UCSD-AML1 (cell line): ENCODE results near the gene PGPEP1.

Experiments used
- DNase-seq: peaks from one replicate; lab custom pipeline; 2025; ENCODE audit not compliant: unreplicated experiment; lab: John Stamatoyannopoulos, UW

The PGPEP1 gene

GRCh38 chr19:18340190-18340989 is at the start of gene PGPEP1:
Gene PGPEP1, plus strand, starts transcription at chr19:18340598. Its CDS starts 84 bp downstream, at chr19:18340682.
- DNase-seq = peak; percentile 76

- no peak for DNase-seq
Measured at GRCh38 chr19:18291019-18291524, 49.3 kb upstream of the PGPEP1 start.

- DNase-seq = peak; percentile 94
Measured at GRCh38 chr19:18291590-18292461, 48.6 kb upstream of the PGPEP1 start.

- DNase-seq = no peak
Measured at GRCh38 chr19:18292462-18292809, 48.0 kb upstream of the PGPEP1 start.

GRCh38 chr19:18292810-18293641 is 47.4 kb upstream of the PGPEP1 start:
- peak; percentile 90 for DNase-seq

- no peak for DNase-seq
Measured at GRCh38 chr19:18293642-18294466, 46.5 kb upstream of the PGPEP1 start.

- no peak for DNase-seq
Measured at GRCh38 chr19:18294467-18294864, 45.9 kb upstream of the PGPEP1 start.

GRCh38 chr19:18295034-18295451 is 45.4 kb upstream of the PGPEP1 start:
- DNase-seq = no peak

- DNase-seq = no peak
Measured at GRCh38 chr19:18297308-18297707, 43.1 kb upstream of the PGPEP1 start.

GRCh38 chr19:18298601-18299000 is 41.8 kb upstream of the PGPEP1 start:
- no peak for DNase-seq

GRCh38 chr19:18299654-18300053 is 40.7 kb upstream of the PGPEP1 start:
- DNase-seq = no peak

- no peak for DNase-seq
Measured at GRCh38 chr19:18300930-18301717, 39.3 kb upstream of the PGPEP1 start.

GRCh38 chr19:18301718-18302111 is 38.7 kb upstream of the PGPEP1 start:
- no peak for DNase-seq

- DNase-seq = no peak
Measured at GRCh38 chr19:18304208-18304457, 36.3 kb upstream of the PGPEP1 start.

GRCh38 chr19:18304458-18305310 is 35.7 kb upstream of the PGPEP1 start:
- DNase-seq = peak; percentile 89

- DNase-seq = no peak
Measured at GRCh38 chr19:18306209-18306887, 34.0 kb upstream of the PGPEP1 start.

- no peak for DNase-seq
Measured at GRCh38 chr19:18306888-18307260, 33.5 kb upstream of the PGPEP1 start.

- DNase-seq = no peak
Measured at GRCh38 chr19:18307271-18307681, 33.1 kb upstream of the PGPEP1 start.
